GM10248 (cell line): ENCODE data around the gene ABLIM1.

Experiments
- CTCF ChIA-PET: fragments of 300-600 bp; sonication (Branson Sonifier 250); formaldehyde crosslinking; extraction: SDS; loops from one replicate; lab custom pipeline; 2021; ENCODE audit warnings: antibody characterized with exemption; lab: Yijun Ruan, JAX
- POLR2A ChIA-PET: fragments of 350-650 bp; sonication (Branson Sonifier 250); formaldehyde crosslinking; extraction: SDS; loops from one replicate; lab custom pipeline; 2020; ENCODE audit warnings: antibody characterized with exemption; lab: Yijun Ruan, JAX
- DNase-seq: peaks from one replicate; pipeline ENCODE4 v3.0.0; 2012; ENCODE audit errors: extremely low spot score
- CTCF ChIP-seq: IDR thresholded peaks from 2 replicates; pipeline ENCODE4 v1.5.1; 2012; ENCODE audit warnings: mild to moderate bottlenecking, low read depth; ENCODE audit errors: extremely low read depth, missing control alignments, control extremely low read depth

The ABLIM1 gene

GRCh38 chr10:114507449-114507848 is 150.6 kb downstream of the ABLIM1 start:
- ChIA-PET CTCF (interaction anchor here (1.5 to 6.1 kb wide), 2 partner anchors 36 to 188 kb away, joined by 4 to 24 read pairs; no protein-coding TSS in a partner anchor), POLR2A (no interaction called here)
- DNase-seq, result no peak
- TF ChIP-seq CTCF, result no peak

- no peak for DNase-seq
- ChIA-PET POLR2A (no interaction called here), CTCF (interaction anchor here (0.8 to 6.1 kb wide), 3 partner anchors 36 to 188 kb away, joined by 3 to 24 read pairs (median 4); no protein-coding TSS in a partner anchor)
- no peak for TF ChIP-seq CTCF
Observed at GRCh38 chr10:114506871-114507385, 151.1 kb downstream of the ABLIM1 start.

GRCh38 chr10:114504769-114505579 is 153.1 kb downstream of the ABLIM1 start:
- no peak for DNase-seq
- no peak for TF ChIP-seq CTCF
- ChIA-PET POLR2A (no interaction called here), CTCF (interaction anchor here (1.2 to 8.7 kb wide), 4 partner anchors 13 to 34 kb away, joined by 3 to 66 read pairs (median 14); no protein-coding TSS in a partner anchor)

GRCh38 chr10:114502074-114502473 is 156.0 kb downstream of the ABLIM1 start:
- ChIA-PET POLR2A (no interaction called here), CTCF (interaction anchor here (1.1 to 8.7 kb wide), 4 partner anchors 14 to 101 kb away, joined by 3 to 66 read pairs (median 14); no protein-coding TSS in a partner anchor)
- no peak for DNase-seq
- no peak for TF ChIP-seq CTCF

GRCh38 chr10:114501650-114502049 is 156.4 kb downstream of the ABLIM1 start:
- no peak for TF ChIP-seq CTCF
- CTCF ChIA-PET, result interaction anchor here (1.1 to 8.7 kb wide), 4 partner anchors 14 to 101 kb away, joined by 3 to 66 read pairs (median 14); no protein-coding TSS in a partner anchor
- POLR2A ChIA-PET, result no interaction called here

GRCh38 chr10:114500643-114501042 is 157.4 kb downstream of the ABLIM1 start:
- no peak for TF ChIP-seq CTCF
- ChIA-PET POLR2A (no interaction called here), CTCF (interaction anchor here (0.9 to 8.7 kb wide), 6 partner anchors 10 to 74 kb away, joined by 3 to 66 read pairs (median 3); no protein-coding TSS in a partner anchor)
- DNase-seq, result no peak

More at GRCh38 chr10:114501650-114502049, 156.4 kb downstream of the ABLIM1 start:
- no peak for DNase-seq
